Natural killer cell (primary cell): Measurements from ENCODE around the gene DMBT1. TPM values are rescaled to one million over a fixed set of nuclear protein-coding genes. Genes with fewer than 3 reads are reported as not detected.
A peak's percentile ranks its signal among the peaks of the same experiment; 100 is the strongest.
"Not testable (repeated sequence)": the region's sequence is repeated elsewhere in the genome, so short reads cannot be mapped to it uniquely, and the experiment has no call there.

Experiments used
- ATAC-seq, 3 donors: fragments of 150-1000 bp in 2 of 3; fragments of 200-7000 bp in 1 of 3; cut with Tn5 transposase; 1 replicate in 1 of 3; 2 replicates in 2 of 3; pipeline ENCODE4 v1.10.0; 2021; ENCODE audit warnings: mild to moderate bottlenecking in 2 of 3, moderate library complexity in 2 of 3
- DNase-seq, 2 donors: peaks; one replicate each; pipeline versions ENCODE4 v3.0.0 to v3.0.0-alpha.2; 2013 to 2021; ENCODE audit warnings: mixed read lengths in 1 of 2
- H3K27ac ChIP-seq: one replicate; pipeline ENCODE4 v1.5.1; 2013; ENCODE audit warnings: mild to moderate bottlenecking, low read length
- H3K27me3 ChIP-seq: one replicate; pipeline ENCODE4 v1.6.1; 2013; ENCODE audit warnings: low read length; ENCODE audit not compliant: control insufficient read depth, insufficient read depth
- H3K36me3 ChIP-seq: one replicate; pipeline ENCODE4 v1.6.1; 2013; ENCODE audit warnings: low read length; ENCODE audit not compliant: control insufficient read depth, insufficient read depth
- H3K4me1 ChIP-seq: one replicate; pipeline ENCODE4 v1.6.1; 2013; ENCODE audit warnings: low read length; ENCODE audit not compliant: control insufficient read depth, insufficient read depth
- H3K4me3 ChIP-seq: one replicate; pipeline ENCODE4 v1.5.1; 2013; ENCODE audit warnings: low read length
- H3K9me3 ChIP-seq: one replicate; pipeline ENCODE4 v1.6.1; 2013; ENCODE audit warnings: low read length; ENCODE audit not compliant: control insufficient read depth, insufficient read depth
- H3K27ac Mint-ChIP-seq, 2 donors: one replicate each; pipeline ENCODE4 v1.8.0; 2022; ENCODE audit warnings: mild to moderate bottlenecking in 2 of 2, mixed read lengths in 2 of 2, moderate library complexity in 1 of 2
- H3K27me3 Mint-ChIP-seq, 2 donors: one replicate each; pipeline ENCODE4 v1.8.0; 2022; ENCODE audit warnings: low read depth in 2 of 2, mixed read lengths in 2 of 2
- H3K36me3 Mint-ChIP-seq: one replicate; pipeline ENCODE4 v1.8.0; 2022; ENCODE audit warnings: mixed read lengths
- H3K4me1 Mint-ChIP-seq, 2 donors: one replicate each; pipeline ENCODE4 v1.8.0; 2022; ENCODE audit warnings: mixed read lengths in 2 of 2
- H3K4me3 Mint-ChIP-seq: one replicate; pipeline ENCODE4 v1.8.0; 2022; ENCODE audit warnings: mild to moderate bottlenecking, moderate library complexity, mixed read lengths
- H3K9me3 Mint-ChIP-seq, 2 donors: one replicate each; pipeline ENCODE4 v1.8.0; 2022; ENCODE audit warnings: mixed read lengths in 2 of 2
- WGBS: methylation state at CpG from one replicate; pipeline ENCODE4 v1.1.7; 2013; ENCODE audit warnings: missing lambda C conversion rate; ENCODE audit not compliant: insufficient coverage; 5-methylcytosine and 5-hydroxymethylcytosine counted together
- intact Hi-C: fragments of 100-400 bp; cut with micrococcal nuclease; formaldehyde crosslinking; loops from one replicate; pipeline ENCODE4 v1.14.2; 2022
- total RNA-seq, 4 donors: library from RNA; stranded (reverse); fragments of 120-200 nt in 1 of 4; gene quantifications; one replicate each; pipeline versions ENCODE4 v1.2.3 to v1.2.4, GENCODE V29; 2013 to 2022
- TF ChIP-seq, protein P1 (sequence below): fragments of 200-600 bp; IDR thresholded peaks from one replicate; pipeline ENCODE4 v1.8.0; 2022; ENCODE audit warnings: antibody characterized with exemption

Gene DMBT1
- total RNA-seq, 3 donors from 2014 or later (not counting 1 experiment from before 2014, with no cell fraction given), result not detected

DNA sequence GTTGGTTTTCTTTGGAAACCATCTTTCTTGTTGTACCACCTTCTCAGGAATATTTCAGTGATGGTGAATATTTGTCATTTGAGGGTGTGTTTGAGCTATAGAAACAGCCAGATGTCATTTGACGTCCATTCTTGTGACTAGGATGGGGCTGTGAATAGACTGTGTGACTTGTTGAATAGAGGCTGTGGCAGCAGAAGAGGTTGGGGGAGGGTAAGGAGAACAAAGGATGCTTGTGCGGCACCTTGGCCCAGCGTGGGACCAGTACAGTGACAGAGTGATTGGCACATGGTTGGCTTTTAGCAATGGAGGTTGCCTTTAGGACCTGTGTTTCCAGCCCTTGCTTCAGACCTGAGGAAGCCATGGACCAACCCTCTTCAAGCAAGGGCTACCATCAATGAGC, 11.3 kb downstream of the DMBT1 start:
- no peak overlapping the region for H3K27ac Mint-ChIP-seq

DNA sequence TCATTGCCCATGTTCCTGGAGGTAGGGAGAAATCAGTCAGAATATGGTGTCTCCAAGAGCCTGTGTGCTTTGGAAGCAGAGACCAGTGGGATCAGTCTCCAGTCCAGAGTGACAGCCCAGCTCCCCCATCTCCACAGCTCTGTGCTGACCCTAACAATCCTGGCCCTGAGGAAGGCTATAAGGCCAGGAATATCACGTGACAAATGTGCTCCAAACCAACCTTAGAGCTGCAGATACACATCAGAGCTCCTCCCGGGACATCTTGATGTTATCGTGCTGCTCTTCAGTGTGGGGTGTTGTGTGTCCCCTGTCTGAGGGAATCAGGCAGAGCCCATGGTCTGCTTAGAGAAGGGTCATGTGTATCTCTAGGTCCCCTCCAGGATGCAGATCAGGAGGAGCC, 15.2 kb downstream of the DMBT1 start:
- ATAC-seq, result no peak
- no peaks in the 10 kb centered on the region for H3K36me3 Mint-ChIP-seq
- H3K4me1 Mint-ChIP-seq, result no peaks in the 10 kb centered on the region
- no peak overlapping the region for H3K4me3 ChIP-seq
- H3K9me3 ChIP-seq, result no peaks in the 10 kb centered on the region
- TF ChIP-seq, protein P1, sequence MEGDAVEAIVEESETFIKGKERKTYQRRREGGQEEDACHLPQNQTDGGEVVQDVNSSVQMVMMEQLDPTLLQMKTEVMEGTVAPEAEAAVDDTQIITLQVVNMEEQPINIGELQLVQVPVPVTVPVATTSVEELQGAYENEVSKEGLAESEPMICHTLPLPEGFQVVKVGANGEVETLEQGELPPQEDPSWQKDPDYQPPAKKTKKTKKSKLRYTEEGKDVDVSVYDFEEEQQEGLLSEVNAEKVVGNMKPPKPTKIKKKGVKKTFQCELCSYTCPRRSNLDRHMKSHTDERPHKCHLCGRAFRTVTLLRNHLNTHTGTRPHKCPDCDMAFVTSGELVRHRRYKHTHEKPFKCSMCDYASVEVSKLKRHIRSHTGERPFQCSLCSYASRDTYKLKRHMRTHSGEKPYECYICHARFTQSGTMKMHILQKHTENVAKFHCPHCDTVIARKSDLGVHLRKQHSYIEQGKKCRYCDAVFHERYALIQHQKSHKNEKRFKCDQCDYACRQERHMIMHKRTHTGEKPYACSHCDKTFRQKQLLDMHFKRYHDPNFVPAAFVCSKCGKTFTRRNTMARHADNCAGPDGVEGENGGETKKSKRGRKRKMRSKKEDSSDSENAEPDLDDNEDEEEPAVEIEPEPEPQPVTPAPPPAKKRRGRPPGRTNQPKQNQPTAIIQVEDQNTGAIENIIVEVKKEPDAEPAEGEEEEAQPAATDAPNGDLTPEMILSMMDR, result no peak
- WGBS, result 29% methylated on average over 3 of the region's 3 CpGs
- no peak overlapping the region for H3K27ac Mint-ChIP-seq
- no peaks in the 10 kb centered on the region for H3K27me3 Mint-ChIP-seq
- H3K9me3 Mint-ChIP-seq, result no peaks in the 10 kb centered on the region
- intact Hi-C loops, result no loop called here
- H3K27ac ChIP-seq, result no peak overlapping the region
- no peak for DNase-seq
- H3K4me1 ChIP-seq, result no peaks in the 10 kb centered on the region
- no peaks in the 10 kb centered on the region for H3K36me3 ChIP-seq
- H3K4me3 Mint-ChIP-seq, result no peak overlapping the region
- no peaks in the 10 kb centered on the region for H3K27me3 ChIP-seq

More for the DNA sequence above, 11.3 kb downstream of the DMBT1 start:
- H3K9me3 Mint-ChIP-seq, result no peaks in the 10 kb centered on the region
- Histone ChIP-seq H3K4me3 (no peak overlapping the region), H3K36me3 (no peaks in the 10 kb centered on the region), H3K27me3 (no peaks in the 10 kb centered on the region), H3K9me3 (no peaks in the 10 kb centered on the region), H3K4me1 (no peaks in the 10 kb centered on the region), H3K27ac (no peak overlapping the region)
- H3K27me3 Mint-ChIP-seq, result peaks cover 9% of the 10 kb centered on the region in 2 donors
- WGBS, result 86% methylated on average over 3 of the region's 3 CpGs
- ATAC-seq (no peak), DNase-seq (no peak)
- TF ChIP-seq, protein P1, result no peak
- H3K36me3 Mint-ChIP-seq, result no peaks in the 10 kb centered on the region
- H3K4me3 Mint-ChIP-seq, result no peak overlapping the region
- intact Hi-C loops, result no loop called here
- no peaks in the 10 kb centered on the region for H3K4me1 Mint-ChIP-seq

DNA sequence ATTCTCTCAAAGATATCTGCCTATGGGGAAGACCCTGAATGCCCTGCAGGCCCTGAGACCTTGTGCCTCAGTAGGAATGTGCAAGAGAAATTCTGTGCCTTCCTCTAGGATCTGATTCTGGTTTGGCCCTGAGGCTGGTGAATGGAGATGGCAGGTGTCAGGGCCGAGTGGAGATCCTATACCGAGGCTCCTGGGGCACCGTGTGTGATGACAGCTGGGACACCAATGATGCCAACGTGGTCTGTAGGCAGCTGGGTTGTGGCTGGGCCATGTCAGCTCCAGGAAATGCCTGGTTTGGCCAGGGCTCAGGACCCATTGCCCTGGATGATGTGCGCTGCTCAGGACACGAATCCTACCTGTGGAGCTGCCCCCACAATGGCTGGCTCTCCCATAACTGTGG, 15.7 kb downstream of the DMBT1 start:
- H3K4me3 Mint-ChIP-seq, result no peak overlapping the region
- no peaks in the 10 kb centered on the region for H3K4me1 ChIP-seq
- H3K4me3 ChIP-seq, result no peak overlapping the region
- H3K27ac Mint-ChIP-seq, result no peak overlapping the region
- no peaks in the 10 kb centered on the region for H3K36me3 ChIP-seq
- H3K27me3 Mint-ChIP-seq, result no peaks in the 10 kb centered on the region
- H3K27ac ChIP-seq, result no peak overlapping the region
- ATAC-seq, result no peak
- H3K4me1 Mint-ChIP-seq, result no peaks in the 10 kb centered on the region
- TF ChIP-seq, protein P1, result no peak
- no peaks in the 10 kb centered on the region for H3K9me3 Mint-ChIP-seq
- no peak for DNase-seq
- no peaks in the 10 kb centered on the region for H3K27me3 ChIP-seq
- no peaks in the 10 kb centered on the region for H3K36me3 Mint-ChIP-seq
- WGBS, result 75% methylated on average over 6 of the region's 6 CpGs
- intact Hi-C loops, result no loop called here
- H3K9me3 ChIP-seq, result no peaks in the 10 kb centered on the region

DNA sequence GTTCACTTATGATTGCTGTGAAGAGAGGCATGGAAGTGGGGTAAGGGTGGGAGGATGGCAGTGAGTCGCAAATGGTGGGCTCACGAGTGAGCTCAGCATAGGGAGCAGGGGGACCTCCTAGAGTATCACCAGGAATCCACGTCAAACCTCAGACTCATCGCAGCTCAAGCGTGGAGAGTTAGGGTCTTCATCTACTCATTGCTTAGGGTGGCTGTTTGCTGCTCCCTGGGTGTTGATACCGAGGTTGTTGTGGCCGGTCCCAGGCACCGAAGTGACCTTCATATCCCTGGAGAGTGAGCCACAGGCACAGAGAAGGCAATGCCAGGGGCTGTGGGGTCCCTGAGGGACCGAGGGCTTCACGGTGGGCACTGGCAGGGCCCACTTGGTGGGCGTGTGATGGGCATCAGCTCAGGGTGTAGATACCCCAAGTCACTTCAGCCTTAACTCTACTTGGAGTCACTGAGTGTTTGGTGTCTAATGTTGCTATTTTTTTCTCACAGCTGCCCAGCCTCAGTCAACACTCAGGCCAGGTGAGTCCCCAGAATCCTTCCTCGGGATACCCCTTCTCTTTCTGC, 16.8 kb downstream of the DMBT1 start:
- ATAC-seq, result peak in 1 of 3 donors; percentile 29
- 84% methylated on average over 12 of the region's 12 CpGs for WGBS
- TF ChIP-seq, protein P1, result no peak
- Mint-ChIP-seq H3K4me1 (no peaks in the 10 kb centered on the region), H3K4me3 (no peak overlapping the region), H3K27me3 (no peaks in the 10 kb centered on the region), H3K27ac (no peak overlapping the region), H3K36me3 (no peaks in the 10 kb centered on the region), H3K9me3 (no peaks in the 10 kb centered on the region)
- no peak overlapping the region for H3K4me3 ChIP-seq
- no peaks in the 10 kb centered on the region for H3K9me3 ChIP-seq
- H3K27ac ChIP-seq, result no peak overlapping the region
- no peaks in the 10 kb centered on the region for H3K4me1 ChIP-seq
- H3K27me3 ChIP-seq, result no peaks in the 10 kb centered on the region
- intact Hi-C loops, result no loop called here
- DNase-seq, result no peak
- H3K36me3 ChIP-seq, result no peaks in the 10 kb centered on the region

DNA sequence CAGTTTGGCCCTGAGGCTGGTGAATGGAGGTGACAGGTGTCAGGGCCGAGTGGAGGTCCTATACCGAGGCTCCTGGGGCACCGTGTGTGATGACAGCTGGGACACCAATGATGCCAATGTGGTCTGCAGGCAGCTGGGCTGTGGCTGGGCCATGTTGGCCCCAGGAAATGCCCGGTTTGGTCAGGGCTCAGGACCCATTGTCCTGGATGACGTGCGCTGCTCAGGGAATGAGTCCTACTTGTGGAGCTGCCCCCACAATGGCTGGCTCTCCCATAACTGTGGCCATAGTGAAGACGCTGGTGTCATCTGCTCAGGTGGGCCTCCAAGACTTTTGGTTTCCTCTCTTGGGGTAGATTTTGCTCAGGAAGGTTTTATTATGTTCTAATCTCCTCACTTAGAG, 25.5 kb downstream of the DMBT1 start:
- H3K4me1 Mint-ChIP-seq, H3K4me3 ChIP-seq, H3K9me3 ChIP-seq, H3K9me3 Mint-ChIP-seq, DNase-seq, H3K27me3 Mint-ChIP-seq, H3K27ac ChIP-seq, H3K36me3 Mint-ChIP-seq, H3K4me3 Mint-ChIP-seq, ATAC-seq, H3K27me3 ChIP-seq, H3K4me1 ChIP-seq, H3K27ac Mint-ChIP-seq, H3K36me3 ChIP-seq, intact Hi-C loops: not testable (repeated sequence)
- 92% methylated on average over 7 of the region's 7 CpGs for WGBS
